Activated T-helper 17 cell treated with anti-CD3 and anti-CD28 coated beads, Interleukin-2, amount 50 U/mL, for 72 hours (primary cell): ENCODE results near the gene SLC52A3. TPM values are rescaled to one million over a fixed set of nuclear protein-coding genes. Genes with fewer than 3 reads are reported as not detected.
"Not testable (repeated sequence)": the region's sequence is repeated elsewhere in the genome, so short reads cannot be mapped to it uniquely, and the experiment has no call there.

Source experiments
- ATAC-seq: fragments of 150-1000 bp; cut with Tn5 transposase; replicated peaks from 2 replicates; pipeline ENCODE4 v1.10.0; 2021; ENCODE audit warnings: mild to moderate bottlenecking, moderate library complexity
- H3K27ac Mint-ChIP-seq: one replicate; pipeline ENCODE4 v1.8.0; 2022; ENCODE audit warnings: mixed read lengths
- H3K27me3 Mint-ChIP-seq: one replicate; pipeline ENCODE4 v1.8.0; 2022; ENCODE audit warnings: mixed read lengths
- H3K36me3 Mint-ChIP-seq: one replicate; pipeline ENCODE4 v1.8.0; 2022; ENCODE audit warnings: low read depth, mild to moderate bottlenecking, mixed read lengths
- H3K4me1 Mint-ChIP-seq: one replicate; pipeline ENCODE4 v1.8.0; 2022; ENCODE audit warnings: mixed read lengths
- H3K4me3 Mint-ChIP-seq: one replicate; pipeline ENCODE4 v1.8.0; 2022; ENCODE audit warnings: mild to moderate bottlenecking, mixed read lengths
- H3K9me3 Mint-ChIP-seq: one replicate; pipeline ENCODE4 v1.8.0; 2022; ENCODE audit warnings: mixed read lengths
- total RNA-seq, 2 donors: library from RNA; stranded (reverse); gene quantifications; one replicate each; pipeline ENCODE4 v1.2.3, GENCODE V29; 2022

SLC52A3 gene
- total RNA-seq, result not detected

DNA sequence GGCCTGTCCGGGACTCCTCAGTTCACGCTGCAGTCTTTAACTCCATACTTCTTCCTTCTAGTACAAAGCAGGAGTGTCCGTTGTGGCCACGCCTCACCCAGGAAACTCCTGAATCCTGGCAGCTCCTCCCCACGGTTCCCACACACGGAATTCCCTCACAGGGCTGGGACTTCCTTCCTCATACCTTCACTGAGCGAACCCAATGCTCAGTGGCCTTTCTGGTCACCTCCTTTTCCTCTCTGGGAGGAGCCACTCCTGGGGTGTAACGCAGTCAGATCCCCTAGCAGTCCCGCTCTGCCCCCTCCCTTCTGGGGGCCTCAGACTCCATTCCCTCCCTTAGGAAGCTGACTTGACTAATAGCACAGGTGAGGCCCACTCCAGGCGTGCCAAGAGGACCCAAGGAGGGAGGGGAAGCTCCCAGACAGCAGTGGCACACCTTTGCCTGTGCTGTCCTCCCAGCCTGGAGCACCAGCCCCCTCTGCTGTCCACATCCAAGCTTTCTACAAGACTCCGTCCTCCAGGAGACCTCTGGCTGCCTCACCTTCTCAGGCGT lies at the start of gene SLC52A3:
SLC52A3 (minus strand) TSS at position 75 of the 553 bp plus-strand sequence. CDS start 2,726 bp downstream, outside the sequence.
- Mint-ChIP-seq H3K27me3 (peaks cover 19% of the 10 kb centered on the region), H3K36me3 (no peaks in the 10 kb centered on the region), H3K27ac (no peak within 1 kb of the TSS), H3K4me1 (no peaks in the 10 kb centered on the region), H3K9me3 (no peaks in the 10 kb centered on the region), H3K4me3 (no peak within 1 kb of the TSS)
- no peak for ATAC-seq

DNA sequence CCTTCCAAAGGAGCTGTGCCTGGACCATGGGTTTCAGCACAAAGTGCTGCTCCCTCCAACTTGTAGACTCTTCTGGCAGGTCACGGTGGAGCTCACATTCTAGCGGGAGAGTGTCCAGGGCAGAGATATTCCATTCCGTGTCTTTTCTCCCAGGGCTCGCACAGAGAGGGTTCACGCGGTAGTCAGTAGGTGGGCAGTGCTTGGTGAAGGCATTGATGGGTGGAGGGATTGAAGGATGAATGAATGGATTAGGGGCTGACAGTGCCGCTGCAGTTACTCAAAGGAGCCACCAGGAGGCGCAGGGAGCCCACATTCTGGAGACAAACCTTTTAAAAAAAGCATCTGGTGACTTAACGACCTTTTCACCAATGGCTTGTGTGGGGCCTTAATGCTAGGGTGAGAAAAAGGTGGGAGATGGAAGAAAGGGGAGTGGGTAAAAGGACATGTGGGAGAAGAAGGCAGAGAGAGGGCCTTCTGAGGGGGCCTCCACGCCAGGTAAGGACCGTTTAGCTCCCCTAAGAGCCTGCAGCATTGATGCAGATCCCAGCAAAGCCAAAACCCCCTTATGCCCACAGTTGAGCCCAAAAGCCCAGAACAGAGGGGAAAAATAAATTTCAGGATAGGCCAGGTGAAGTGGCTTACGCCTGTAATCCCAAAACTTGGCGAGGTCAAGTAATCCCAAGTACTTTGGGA lies 47.8 kb upstream of the SLC52A3 start:
- Mint-ChIP-seq H3K4me1 (peaks cover 6% of the 10 kb centered on the region), H3K27me3 (peaks cover 17% of the 10 kb centered on the region), H3K36me3 (no peaks in the 10 kb centered on the region), H3K9me3 (no peaks in the 10 kb centered on the region), H3K4me3 (no peak overlapping the region), H3K27ac (no peak overlapping the region)
- ATAC-seq, result peak; percentile 46

DNA sequence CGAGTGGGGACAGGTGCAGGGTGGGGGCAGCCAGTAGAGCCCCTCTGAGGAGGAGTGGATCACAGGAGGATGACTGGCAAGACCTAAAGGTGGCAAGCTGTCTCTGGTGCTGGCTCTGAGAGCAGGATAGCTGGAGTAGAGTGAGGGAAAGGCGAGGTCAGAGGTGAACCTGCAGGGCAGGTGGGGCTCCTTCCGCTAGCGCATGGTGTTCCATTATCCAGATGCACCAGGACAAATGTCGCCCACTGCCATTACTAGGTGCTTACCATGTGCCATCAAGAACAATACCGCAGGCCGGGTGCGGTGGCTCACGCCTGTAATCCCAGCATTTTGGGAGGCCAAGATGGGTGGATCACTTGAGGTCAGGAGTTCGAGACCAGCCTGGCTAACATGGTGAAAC lies 46.9 kb upstream of the SLC52A3 start:
- H3K4me1 Mint-ChIP-seq, result peaks cover 6% of the 10 kb centered on the region
- H3K36me3 Mint-ChIP-seq, result no peaks in the 10 kb centered on the region
- no peak for ATAC-seq

DNA sequence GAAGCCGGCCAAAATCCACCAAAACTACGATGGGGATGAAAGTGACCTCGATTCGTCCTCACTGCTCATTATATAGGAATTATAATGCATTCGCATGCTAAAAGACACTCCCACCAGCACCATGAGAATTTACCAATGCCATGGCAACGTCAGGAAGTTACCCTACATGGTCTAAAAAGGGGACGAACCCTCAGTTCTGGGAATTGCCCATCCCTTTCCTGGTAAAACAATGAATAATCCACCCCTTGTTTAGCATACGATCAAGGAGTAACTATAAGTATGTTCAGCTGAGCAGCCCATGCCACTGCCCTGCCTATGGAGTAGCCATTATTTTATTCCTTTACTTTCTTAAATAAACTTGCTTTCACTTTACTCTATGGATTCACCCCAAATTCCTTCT lies 45.1 kb upstream of the SLC52A3 start:
- Mint-ChIP-seq H3K27ac (no peak overlapping the region), H3K9me3 (no peaks in the 10 kb centered on the region), H3K36me3 (no peaks in the 10 kb centered on the region), H3K4me3 (no peak overlapping the region), H3K4me1 (peaks cover 6% of the 10 kb centered on the region), H3K27me3 (peaks cover 32% of the 10 kb centered on the region)
- ATAC-seq, result no peak

More for the DNA sequence above, 46.9 kb upstream of the SLC52A3 start:
- H3K4me3 Mint-ChIP-seq, result no peak overlapping the region
- H3K27me3 Mint-ChIP-seq, result peaks cover 20% of the 10 kb centered on the region
- H3K9me3 Mint-ChIP-seq, result no peaks in the 10 kb centered on the region
- no peak overlapping the region for H3K27ac Mint-ChIP-seq

DNA sequence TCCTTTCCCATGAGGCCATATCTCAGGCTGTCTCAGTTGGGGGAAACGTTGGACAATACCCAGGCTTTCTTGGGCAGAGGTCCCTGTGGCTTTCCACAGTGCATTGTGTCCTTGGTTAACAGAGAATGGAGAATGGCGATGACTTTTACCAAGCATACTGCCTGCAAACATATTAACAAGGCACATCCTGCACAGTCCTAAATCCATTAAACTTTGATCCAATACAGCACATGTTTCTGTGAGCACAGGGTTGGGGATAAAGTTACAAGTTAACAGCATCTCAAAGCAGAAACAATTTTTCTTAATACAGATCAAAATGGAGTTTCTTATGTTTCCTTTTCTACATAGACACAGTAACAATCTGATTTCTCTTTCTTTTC lies 44.1 kb upstream of the SLC52A3 start:
- not testable (repeated sequence) for H3K4me1 Mint-ChIP-seq, H3K4me3 Mint-ChIP-seq, H3K36me3 Mint-ChIP-seq, H3K27ac Mint-ChIP-seq, H3K9me3 Mint-ChIP-seq, ATAC-seq
- H3K27me3 Mint-ChIP-seq, result peaks cover 32% of the 10 kb centered on the region

DNA sequence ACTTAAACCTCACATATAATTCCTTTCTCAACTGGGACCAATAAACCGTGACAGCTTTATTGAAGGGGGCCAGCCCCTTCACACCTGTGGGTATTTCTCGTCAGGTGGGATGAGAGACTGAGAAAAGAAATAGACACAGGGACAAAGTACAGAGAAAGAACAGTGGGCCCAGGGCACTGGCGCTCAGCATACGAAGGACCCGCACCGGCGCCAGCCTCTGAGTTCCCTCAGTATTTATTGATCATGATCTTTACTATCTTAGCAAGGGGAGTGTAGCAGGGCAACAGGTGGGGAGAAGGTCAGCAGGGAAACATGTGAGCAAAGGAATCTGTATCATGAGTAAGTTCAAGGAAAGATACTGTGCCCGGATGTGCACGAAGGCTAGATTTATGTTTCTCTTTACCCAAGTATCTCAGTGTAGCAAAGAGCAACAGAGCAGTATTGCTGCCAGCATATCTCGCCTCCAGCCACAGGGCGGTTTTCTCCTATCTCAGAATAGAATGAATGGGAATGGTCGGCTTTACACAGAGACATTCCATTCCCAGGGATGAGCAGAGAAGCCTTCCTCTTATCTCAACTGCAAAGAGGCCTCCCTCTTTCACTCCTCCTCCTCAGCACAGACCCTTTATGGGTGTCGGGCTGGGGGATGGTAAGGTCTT lies 43.6 kb upstream of the SLC52A3 start:
- H3K27me3 Mint-ChIP-seq, result peaks cover 32% of the 10 kb centered on the region
- H3K9me3 Mint-ChIP-seq, H3K36me3 Mint-ChIP-seq, H3K27ac Mint-ChIP-seq, ATAC-seq, H3K4me3 Mint-ChIP-seq, H3K4me1 Mint-ChIP-seq: not testable (repeated sequence)

DNA sequence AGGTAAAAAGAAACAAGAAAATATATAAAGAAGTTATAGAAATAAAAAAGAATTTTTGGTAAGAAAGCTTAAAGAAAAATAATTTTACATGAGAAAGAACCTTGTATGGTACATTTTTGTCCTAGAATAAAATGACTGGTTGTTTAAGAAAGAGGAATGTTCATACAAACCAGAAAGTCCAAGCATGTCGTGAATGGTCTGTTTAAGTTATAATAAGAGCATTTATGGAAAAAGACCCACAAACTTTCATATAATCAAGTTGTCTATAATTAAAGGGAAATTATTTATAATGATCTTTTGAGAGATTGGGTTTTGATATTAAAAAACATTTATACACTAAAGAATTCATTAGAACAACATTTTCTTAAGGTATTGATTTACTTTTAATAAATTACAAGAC lies 37.4 kb upstream of the SLC52A3 start:
- Mint-ChIP-seq H3K4me3 (no peak overlapping the region), H3K4me1 (no peaks in the 10 kb centered on the region), H3K36me3 (no peaks in the 10 kb centered on the region), H3K27ac (no peak overlapping the region), H3K9me3 (peaks cover 4% of the 10 kb centered on the region), H3K27me3 (peaks cover 26% of the 10 kb centered on the region)
- ATAC-seq, result no peak

DNA sequence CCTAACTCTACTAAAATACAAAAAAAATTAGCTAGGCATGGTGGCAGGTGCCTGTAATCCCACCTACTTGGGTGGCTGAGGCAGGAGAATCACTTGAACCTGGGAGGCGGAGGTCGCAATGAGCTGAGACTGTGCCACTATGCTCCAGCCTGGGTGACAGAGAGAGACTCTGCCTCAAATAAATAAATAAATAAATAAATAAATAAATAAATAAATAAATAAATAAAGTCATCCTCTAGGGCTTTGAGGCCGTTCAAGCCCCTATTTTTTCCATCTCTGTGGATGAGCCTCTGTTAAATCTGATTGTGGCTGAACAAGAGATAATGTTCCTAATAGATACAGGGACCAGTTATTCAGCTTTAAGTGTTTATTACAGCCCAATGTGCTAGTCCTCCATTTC lies 33.4 kb upstream of the SLC52A3 start:
- H3K27me3 Mint-ChIP-seq, result peaks cover 37% of the 10 kb centered on the region
- H3K4me3 Mint-ChIP-seq, result no peak overlapping the region
- H3K36me3 Mint-ChIP-seq, result no peaks in the 10 kb centered on the region
- H3K9me3 Mint-ChIP-seq, result peaks cover 4% of the 10 kb centered on the region
- H3K27ac Mint-ChIP-seq, result no peak overlapping the region
- no peak for ATAC-seq
- H3K4me1 Mint-ChIP-seq, result no peaks in the 10 kb centered on the region

DNA sequence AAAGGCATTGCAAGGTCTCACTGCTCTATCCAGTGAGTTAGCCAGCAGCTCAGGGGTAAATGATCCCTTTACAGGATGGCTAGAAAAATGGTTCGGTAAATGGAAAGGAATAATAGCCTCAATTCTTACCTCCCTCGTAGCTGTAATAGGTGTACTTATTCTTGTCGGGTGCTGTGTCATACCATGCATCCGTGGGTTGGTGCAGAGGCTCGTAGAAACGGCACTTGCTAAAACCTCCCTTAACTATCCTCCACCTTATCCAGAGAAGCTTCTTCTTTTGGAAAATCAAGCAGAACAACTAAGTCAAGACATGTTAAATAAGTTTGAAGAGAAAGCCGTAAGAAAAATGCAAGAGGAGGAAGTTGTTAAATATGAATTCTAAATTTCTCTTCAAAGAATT lies 31.7 kb upstream of the SLC52A3 start:
- ATAC-seq, H3K9me3 Mint-ChIP-seq, H3K4me3 Mint-ChIP-seq, H3K4me1 Mint-ChIP-seq, H3K36me3 Mint-ChIP-seq, H3K27ac Mint-ChIP-seq: not testable (repeated sequence)
- H3K27me3 Mint-ChIP-seq, result peaks cover 40% of the 10 kb centered on the region

DNA sequence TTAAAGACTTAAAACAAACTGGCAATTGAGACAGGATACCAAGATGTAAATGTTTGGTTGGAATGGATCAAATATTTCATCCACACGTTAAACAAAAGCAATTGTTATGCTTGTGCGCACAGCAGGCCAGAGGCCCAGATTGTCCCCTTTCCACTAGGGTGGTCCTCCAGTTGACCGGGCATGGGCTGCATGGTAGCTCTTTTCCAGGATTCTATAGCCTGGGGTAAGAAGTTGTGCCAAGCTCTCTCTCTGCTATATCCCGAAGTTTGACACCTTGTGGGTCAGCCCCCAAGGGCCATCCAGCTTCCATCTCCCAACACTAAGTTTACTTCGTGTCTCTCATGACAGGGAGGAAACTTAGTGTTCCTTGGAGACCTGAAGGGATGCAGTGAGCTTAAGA lies 30.4 kb upstream of the SLC52A3 start:
- not testable (repeated sequence) for H3K27ac Mint-ChIP-seq, H3K9me3 Mint-ChIP-seq, H3K36me3 Mint-ChIP-seq, ATAC-seq, H3K4me3 Mint-ChIP-seq, H3K4me1 Mint-ChIP-seq
- H3K27me3 Mint-ChIP-seq, result peaks cover 43% of the 10 kb centered on the region

DNA sequence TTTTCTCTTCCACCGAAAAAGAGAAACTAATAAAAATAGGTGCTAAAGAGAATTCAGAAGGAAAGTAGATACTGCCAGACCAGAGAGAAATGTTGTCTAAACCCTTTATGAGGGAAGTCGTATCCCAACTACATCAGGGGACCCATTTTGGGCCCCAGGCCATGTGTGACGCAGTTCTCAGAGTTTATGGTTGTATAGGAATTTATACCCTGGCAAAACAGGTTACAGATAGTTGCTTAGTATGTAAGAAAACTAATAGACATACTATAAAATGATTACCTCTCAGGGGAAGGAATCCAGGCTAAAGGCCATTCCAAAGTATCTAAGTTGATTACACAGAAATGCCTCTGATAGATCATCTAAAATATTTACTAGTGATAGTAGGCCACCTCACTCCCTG lies 28.6 kb upstream of the SLC52A3 start:
- Mint-ChIP-seq H3K4me3 (no peak overlapping the region), H3K9me3 (peaks cover 2% of the 10 kb centered on the region), H3K27me3 (peaks cover 45% of the 10 kb centered on the region), H3K36me3 (no peaks in the 10 kb centered on the region), H3K4me1 (no peaks in the 10 kb centered on the region), H3K27ac (no peak overlapping the region)
- ATAC-seq, result no peak

DNA sequence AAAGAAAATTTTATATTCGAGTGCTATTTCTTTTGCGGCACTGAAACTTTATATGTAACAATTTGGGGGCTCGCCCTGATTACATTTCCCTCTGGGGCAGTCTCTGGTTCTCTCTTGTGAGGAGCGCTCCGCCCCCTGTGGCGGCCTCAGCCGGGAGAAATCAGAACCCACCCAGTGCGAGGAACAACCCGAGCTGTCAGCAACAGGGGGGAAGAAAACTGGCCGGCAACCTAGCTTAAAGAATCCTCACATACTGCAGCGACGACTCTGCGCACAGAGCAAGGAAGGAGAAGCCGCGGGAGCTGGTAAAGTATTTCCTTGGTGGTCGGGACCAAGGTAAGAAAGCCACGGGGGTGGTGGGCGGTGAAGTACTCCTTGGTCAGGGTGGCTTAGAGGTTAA lies 23.9 kb upstream of the SLC52A3 start:
- peaks cover 5% of the 10 kb centered on the region for H3K9me3 Mint-ChIP-seq
- no peaks in the 10 kb centered on the region for H3K36me3 Mint-ChIP-seq
- H3K4me3 Mint-ChIP-seq, result no peak overlapping the region
- no peak overlapping the region for H3K27ac Mint-ChIP-seq
- ATAC-seq, result no peak
- H3K27me3 Mint-ChIP-seq, result peaks cover 36% of the 10 kb centered on the region
- no peaks in the 10 kb centered on the region for H3K4me1 Mint-ChIP-seq

DNA sequence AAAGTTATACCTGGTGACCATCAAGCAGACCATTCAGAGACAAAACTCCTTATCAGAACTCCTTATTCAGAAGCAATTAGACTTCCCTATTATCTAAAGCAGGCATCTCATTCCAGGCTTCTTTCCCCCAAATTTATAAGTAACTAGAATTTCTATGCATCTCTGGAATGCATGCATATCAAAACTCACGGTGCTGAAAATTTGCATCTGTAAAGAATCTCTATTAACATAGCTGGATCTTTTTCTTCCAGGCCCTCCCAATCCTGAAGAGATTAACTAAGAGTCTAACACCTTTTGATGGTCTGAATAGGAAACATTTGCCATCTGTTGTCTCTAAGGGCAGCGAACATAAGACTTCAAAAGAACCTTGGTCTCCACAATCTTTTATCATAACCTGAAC lies 22.8 kb upstream of the SLC52A3 start:
- Mint-ChIP-seq H3K27me3 (peaks cover 41% of the 10 kb centered on the region), H3K9me3 (peaks cover 5% of the 10 kb centered on the region), H3K36me3 (no peaks in the 10 kb centered on the region), H3K27ac (no peak overlapping the region), H3K4me3 (no peak overlapping the region), H3K4me1 (no peaks in the 10 kb centered on the region)
- no peak for ATAC-seq

DNA sequence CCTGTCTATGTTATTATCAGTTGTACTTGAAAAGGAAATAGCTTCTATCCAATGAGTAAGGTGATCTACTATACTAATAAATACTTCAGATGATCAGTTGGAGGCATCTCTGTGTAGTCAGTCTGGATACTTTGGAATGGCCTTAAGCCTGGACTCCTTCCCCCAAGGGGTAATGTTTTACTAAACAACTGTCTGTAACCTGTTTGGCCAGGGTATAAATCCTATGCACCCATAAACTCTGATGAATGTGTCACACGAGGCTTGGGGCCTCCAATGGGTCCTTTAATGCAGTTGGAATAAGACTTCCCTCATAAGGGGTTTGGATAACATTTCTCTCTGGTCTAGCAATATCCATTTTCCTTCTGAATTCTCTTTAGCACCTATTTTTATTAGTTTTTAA lies 19.5 kb upstream of the SLC52A3 start:
- no peak overlapping the region for H3K27ac Mint-ChIP-seq
- no peak overlapping the region for H3K4me3 Mint-ChIP-seq
- no peak for ATAC-seq

DNA sequence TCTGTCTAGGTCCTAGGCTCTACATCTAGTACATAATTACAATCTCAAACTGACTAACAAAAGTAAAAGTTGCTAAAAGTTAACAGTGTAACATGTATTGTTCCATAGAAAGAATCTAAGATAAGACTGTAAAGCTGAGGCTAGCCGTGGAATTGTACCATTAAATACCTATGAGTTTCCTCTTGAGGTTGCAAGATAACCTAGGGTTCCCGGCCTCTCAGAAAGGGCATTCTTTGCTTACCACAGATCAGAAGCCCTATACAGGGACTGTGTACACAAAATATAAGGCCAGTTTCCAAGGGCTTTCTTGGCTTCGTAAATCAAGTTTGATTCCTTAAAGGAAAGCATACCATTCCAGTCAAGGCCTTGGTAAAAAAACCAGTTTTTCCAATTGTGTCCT lies 11.5 kb upstream of the SLC52A3 start:
- no peaks in the 10 kb centered on the region for H3K36me3 Mint-ChIP-seq
- H3K4me1 Mint-ChIP-seq, result no peaks in the 10 kb centered on the region
- H3K27me3 Mint-ChIP-seq, result no peaks in the 10 kb centered on the region
- H3K9me3 Mint-ChIP-seq, result peaks cover 10% of the 10 kb centered on the region
- no peak for ATAC-seq
- no peak overlapping the region for H3K4me3 Mint-ChIP-seq
- no peak overlapping the region for H3K27ac Mint-ChIP-seq

More for the DNA sequence above, 19.5 kb upstream of the SLC52A3 start:
- H3K9me3 Mint-ChIP-seq, result peaks cover 15% of the 10 kb centered on the region
- no peaks in the 10 kb centered on the region for H3K36me3 Mint-ChIP-seq
- no peaks in the 10 kb centered on the region for H3K4me1 Mint-ChIP-seq
- H3K27me3 Mint-ChIP-seq, result peaks cover 30% of the 10 kb centered on the region
